Mesothelial cell of epicardium (in vitro differentiated cells): ENCODE results near the gene UGT1A10. TPM values are rescaled to one million over a fixed set of nuclear protein-coding genes. Genes with fewer than 3 reads are reported as not detected.

Experiments used
- DNase-seq, 2 experiments: peaks; one replicate each; pipeline ENCODE4 v3.0.0; 2021; ENCODE audit warnings: low spot score in 2 of 2; ENCODE audit not compliant: unreplicated experiment in 2 of 2
- H3K27ac Mint-ChIP-seq: 2 replicates; pipeline ENCODE4 v1.8.0; 2021; ENCODE audit warnings: mixed read lengths
- H3K27me3 Mint-ChIP-seq: 2 replicates; pipeline ENCODE4 v1.8.0; 2021; ENCODE audit warnings: low read depth, mixed read lengths
- H3K36me3 Mint-ChIP-seq: 2 replicates; pipeline ENCODE4 v1.8.0; 2021; ENCODE audit warnings: mixed read lengths
- H3K4me1 Mint-ChIP-seq: 2 replicates; pipeline ENCODE4 v1.8.0; 2021; ENCODE audit warnings: mixed read lengths
- H3K4me3 Mint-ChIP-seq: 2 replicates; pipeline ENCODE4 v1.8.0; 2021; ENCODE audit warnings: mild to moderate bottlenecking, moderate library complexity, mixed read lengths
- H3K9me3 Mint-ChIP-seq: 2 replicates; pipeline ENCODE4 v1.8.0; 2021; ENCODE audit warnings: mixed read lengths
- total RNA-seq: library from RNA; stranded (reverse); gene quantifications from 3 replicates; pipeline ENCODE4 v1.2.1, GENCODE V29; 2021
- TF ChIP-seq, protein P1 (sequence below): fragments of 200-600 bp; sonication (generic); IDR thresholded peaks from one replicate; pipeline ENCODE4 v1.5.0; 2021; ENCODE audit warnings: antibody characterized with exemption; ENCODE audit not compliant: unreplicated experiment

The UGT1A10 gene
- total RNA-seq, 1 donor from 2014 or later, result not detected

DNA sequence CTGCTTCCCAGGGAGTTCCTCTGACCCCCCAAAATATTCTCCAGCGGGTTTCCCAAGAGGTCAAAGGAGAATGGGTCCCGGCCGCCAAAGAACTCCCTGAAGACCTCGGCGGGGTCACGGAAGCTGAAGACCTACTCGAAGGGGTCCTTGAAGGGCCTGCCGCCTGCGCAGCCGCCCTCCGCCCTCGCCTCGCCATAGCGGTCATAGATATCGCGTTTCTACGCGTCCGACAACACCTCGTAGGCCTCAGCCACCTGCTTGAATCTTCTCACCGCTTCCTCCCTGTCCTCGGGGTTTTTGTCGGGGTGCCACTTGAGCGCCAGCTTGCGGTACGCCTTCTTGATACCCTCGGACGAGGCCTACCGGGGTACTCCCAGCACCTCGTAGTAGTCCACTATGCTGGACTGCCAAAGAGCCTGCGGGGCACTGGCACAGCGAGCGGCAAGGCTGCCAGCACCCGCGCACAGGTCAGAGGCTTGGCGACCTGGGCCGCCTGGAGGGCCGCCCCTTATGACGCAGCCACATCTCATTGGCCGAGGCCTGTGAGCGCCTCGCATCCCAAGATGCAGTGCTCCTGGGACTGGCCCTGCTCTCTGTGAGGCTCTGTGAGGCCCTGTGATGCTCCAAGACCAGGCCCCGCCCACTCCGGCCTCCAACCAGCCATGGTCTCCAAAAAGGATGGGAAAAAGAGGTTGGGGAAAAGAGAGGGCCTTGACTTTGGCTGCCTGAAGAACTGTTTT is 118.8 kb downstream of the UGT1A10 start:
- Mint-ChIP-seq H3K27me3 (no peaks in the 10 kb centered on the region), H3K9me3 (peaks cover 22% of the 10 kb centered on the region), H3K27ac (no peak overlapping the region), H3K4me3 (no peak overlapping the region), H3K4me1 (no peaks in the 10 kb centered on the region), H3K36me3 (no peaks in the 10 kb centered on the region)
- TF ChIP-seq, protein P1, sequence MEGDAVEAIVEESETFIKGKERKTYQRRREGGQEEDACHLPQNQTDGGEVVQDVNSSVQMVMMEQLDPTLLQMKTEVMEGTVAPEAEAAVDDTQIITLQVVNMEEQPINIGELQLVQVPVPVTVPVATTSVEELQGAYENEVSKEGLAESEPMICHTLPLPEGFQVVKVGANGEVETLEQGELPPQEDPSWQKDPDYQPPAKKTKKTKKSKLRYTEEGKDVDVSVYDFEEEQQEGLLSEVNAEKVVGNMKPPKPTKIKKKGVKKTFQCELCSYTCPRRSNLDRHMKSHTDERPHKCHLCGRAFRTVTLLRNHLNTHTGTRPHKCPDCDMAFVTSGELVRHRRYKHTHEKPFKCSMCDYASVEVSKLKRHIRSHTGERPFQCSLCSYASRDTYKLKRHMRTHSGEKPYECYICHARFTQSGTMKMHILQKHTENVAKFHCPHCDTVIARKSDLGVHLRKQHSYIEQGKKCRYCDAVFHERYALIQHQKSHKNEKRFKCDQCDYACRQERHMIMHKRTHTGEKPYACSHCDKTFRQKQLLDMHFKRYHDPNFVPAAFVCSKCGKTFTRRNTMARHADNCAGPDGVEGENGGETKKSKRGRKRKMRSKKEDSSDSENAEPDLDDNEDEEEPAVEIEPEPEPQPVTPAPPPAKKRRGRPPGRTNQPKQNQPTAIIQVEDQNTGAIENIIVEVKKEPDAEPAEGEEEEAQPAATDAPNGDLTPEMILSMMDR, result no peak
- no peak for DNase-seq

DNA sequence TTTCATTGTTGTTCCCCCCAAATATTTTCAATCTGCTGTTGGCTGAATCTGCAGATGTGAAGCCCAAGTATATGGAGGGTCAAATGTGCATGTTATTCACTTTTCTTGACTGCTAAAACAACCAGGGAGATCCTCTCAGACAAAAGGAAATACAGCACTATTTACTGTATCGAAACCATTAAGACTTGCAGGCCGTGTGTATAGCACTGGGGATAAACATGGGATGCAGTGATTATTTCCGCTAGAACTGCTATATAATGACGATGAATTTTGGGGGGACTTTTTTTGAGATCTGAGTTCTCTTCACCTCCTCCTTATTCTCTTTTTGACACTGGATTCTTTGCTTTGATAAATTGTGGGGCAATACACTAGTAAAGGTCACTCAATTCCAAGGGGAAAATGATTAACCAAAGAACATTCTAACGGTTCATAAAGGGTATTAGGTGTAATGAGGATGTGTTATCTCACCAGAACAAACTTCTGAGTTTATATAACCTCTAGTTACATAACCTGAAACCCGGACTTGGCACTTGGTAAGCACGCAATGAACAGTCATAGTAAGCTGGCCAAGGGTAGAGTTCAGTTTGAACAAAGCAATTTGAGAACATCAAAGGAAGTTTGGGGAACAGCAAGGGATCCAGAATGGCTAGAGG is 120.3 kb downstream of the UGT1A10 start:
- Mint-ChIP-seq H3K27me3 (peaks cover 1% of the 10 kb centered on the region), H3K27ac (no peak overlapping the region), H3K4me3 (no peak overlapping the region), H3K36me3 (no peaks in the 10 kb centered on the region), H3K4me1 (no peaks in the 10 kb centered on the region), H3K9me3 (peaks cover 10% of the 10 kb centered on the region)
- no peak for DNase-seq
- TF ChIP-seq, protein P1, result no peak

DNA sequence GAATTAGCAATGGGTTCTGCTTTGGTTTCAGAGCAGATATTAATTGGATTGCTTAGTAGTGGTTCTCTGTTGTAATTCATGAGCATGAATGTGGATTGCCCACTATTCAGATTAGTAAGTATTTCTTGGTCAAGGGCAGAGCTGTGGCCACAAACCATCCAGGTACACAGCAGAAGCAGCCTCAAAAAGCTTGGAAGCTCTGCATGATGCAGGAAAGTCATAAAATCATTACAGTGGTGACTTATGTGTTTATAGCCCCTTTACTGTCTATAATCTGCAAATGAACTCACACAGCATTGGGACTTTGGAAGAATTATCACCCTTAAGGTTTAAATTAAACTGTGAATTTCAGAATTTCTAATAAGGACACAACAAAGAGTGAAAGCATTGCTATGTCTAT is 121.9 kb downstream of the UGT1A10 start:
- Mint-ChIP-seq H3K27me3 (peaks cover 7% of the 10 kb centered on the region), H3K27ac (no peak overlapping the region), H3K4me3 (no peak overlapping the region), H3K4me1 (no peaks in the 10 kb centered on the region), H3K9me3 (peaks cover 5% of the 10 kb centered on the region), H3K36me3 (no peaks in the 10 kb centered on the region)
- TF ChIP-seq, protein P1, result no peak
- DNase-seq, result no peak

DNA sequence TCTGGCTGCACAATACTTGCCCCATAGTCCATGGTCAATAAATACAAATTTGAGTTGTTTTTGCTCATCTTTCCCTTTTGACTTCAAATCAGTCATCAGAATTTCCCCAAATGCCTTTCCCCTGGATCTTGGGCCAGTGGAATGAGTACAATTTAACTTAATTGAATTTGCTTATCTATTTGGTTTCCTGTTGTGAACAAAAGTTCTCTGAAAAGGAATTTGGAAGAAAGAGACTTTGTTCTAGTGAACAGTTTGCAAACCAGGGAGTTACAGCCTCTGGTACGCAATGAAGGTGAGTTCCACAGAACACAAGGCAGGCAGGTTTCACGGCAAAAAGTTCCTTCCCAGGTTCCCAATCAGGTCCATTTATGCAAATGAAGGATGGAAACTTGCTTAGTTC is 122.6 kb downstream of the UGT1A10 start:
- no peak for DNase-seq
- no peak overlapping the region for H3K4me3 Mint-ChIP-seq
- H3K27ac Mint-ChIP-seq, result no peak overlapping the region
- no peaks in the 10 kb centered on the region for H3K4me1 Mint-ChIP-seq
- peaks cover 14% of the 10 kb centered on the region for H3K27me3 Mint-ChIP-seq
- H3K36me3 Mint-ChIP-seq, result no peaks in the 10 kb centered on the region
- H3K9me3 Mint-ChIP-seq, result peaks cover 4% of the 10 kb centered on the region
- TF ChIP-seq, protein P1, result no peak

DNA sequence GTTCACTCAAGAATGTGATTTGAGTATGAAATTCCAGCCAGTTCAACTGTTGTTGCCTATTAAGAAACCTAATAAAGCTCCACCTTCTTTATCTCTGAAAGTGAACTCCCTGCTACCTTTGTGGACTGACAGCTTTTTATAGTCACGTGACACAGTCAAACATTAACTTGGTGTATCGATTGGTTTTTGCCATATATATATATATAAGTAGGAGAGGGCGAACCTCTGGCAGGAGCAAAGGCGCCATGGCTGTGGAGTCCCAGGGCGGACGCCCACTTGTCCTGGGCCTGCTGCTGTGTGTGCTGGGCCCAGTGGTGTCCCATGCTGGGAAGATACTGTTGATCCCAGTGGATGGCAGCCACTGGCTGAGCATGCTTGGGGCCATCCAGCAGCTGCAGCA is 123.8 kb downstream of the UGT1A10 start, which contains the start of gene UGT1A1:
TSS of gene UGT1A1 (plus strand) at position 228 of the 400 bp plus-strand sequence. CDS start at position 246, 18 bp downstream.
- H3K36me3 Mint-ChIP-seq, result no peaks in the 10 kb centered on the region

More for the DNA sequence above, 123.8 kb downstream of the UGT1A10 start, which contains the start of gene UGT1A1:
- Mint-ChIP-seq H3K27me3 (peaks cover 23% of the 10 kb centered on the region), H3K4me1 (no peaks in the 10 kb centered on the region), H3K9me3 (no peaks in the 10 kb centered on the region), H3K27ac (no peak within 1 kb of the TSS), H3K4me3 (no peak within 1 kb of the TSS)
- DNase-seq, result no peak
- TF ChIP-seq, protein P1, result no peak
